ENCODE data around the gene NETO1.

Gene NETO1

GRCh38 chr18:72840109-72840508 lies 27.7 kb downstream of the NETO1 start:
- no peak for DNase-seq

GRCh38 chr18:72834731-72835130 lies 33.1 kb downstream of the NETO1 start:
- no peak for DNase-seq

- no peak for DNase-seq
Observed at GRCh38 chr18:72833471-72833870, 34.3 kb downstream of the NETO1 start.

DNA sequence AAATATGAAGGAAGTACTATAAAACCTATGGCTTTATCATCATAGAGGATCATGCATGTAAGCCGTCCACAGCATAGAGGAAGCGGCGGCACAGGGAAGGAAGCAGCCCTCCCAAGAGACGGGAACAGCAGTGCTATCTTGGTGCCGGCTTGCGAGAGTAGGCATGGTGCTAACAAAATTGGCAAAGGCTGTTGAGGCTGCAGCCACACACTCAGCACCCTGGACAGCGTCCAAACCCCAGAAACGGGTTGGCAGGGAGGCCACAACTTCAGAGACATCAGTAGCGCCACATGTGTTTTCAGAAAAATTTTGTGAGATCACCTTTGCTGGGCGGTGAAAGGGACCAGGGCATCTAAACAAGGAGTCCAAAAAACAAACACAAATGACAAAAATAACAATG lies 37.7 kb downstream of the NETO1 start:
- DNase-seq = no peak

- no peak for DNase-seq
Observed at GRCh38 chr18:72828601-72829000, 39.2 kb downstream of the NETO1 start.

DNA sequence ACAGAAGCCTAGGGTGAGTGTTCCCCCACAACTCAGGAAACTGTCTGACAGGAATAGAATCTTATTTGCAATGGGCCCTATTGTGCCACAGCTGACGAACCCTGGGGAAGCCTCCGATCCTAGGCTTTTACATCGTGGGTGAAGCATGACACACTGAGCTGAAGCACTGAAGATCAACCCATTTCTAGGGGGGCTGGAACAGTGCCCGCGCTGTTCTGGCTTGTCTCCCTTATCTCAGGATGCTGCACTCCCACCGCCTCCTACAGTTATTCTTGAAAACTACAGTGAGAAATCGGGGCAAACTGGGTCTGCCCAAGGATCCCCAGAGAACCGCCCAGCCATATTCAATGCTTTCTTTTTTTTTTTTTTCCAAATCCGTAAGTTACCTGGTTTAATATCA lies 41.1 kb downstream of the NETO1 start:
- DNase-seq = no peak

DNA sequence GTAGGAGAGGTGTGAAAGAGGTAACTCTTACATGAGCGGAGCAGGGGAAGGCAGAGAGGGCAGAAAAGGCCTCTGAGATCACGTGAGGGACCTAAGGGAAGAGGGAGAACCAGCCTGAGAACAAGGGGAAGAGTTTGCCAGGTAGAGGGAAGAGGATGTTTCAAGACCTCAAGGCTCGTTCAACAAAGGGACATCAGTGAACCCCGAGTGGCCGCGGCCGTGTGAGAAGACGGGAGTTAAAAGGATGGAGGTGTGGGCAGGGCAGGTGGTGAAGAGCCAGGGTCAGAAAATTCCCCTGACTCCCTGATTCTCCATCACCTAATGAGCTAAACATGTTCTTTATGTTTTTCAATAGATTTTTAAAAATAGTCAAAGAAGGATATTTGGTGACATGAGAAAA lies 44.4 kb downstream of the NETO1 start:
- DNase-seq = no peak

GRCh38 chr18:72822202-72822601 lies 45.6 kb downstream of the NETO1 start:
- no peak for DNase-seq

DNA sequence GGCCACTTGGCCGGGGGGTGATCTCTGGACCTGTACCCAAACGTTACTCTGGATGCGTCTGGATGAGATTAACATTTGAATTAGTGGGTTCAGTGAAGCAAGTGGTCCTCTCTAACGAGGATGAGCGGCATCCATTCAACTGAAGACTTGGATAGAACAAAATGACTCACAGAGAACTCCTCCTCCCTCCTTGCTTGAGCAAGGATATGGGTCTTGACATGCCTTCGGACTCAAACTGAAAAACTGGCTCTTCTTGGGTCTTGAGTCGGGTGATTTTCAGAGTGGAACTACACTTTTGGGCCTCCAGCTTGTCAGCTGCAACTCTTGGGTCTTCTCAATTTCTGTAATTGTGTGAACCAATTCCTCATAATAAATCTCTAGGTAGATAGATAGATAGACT lies 47.2 kb downstream of the NETO1 start:
- DNase-seq = no peak

- no peak for DNase-seq
Observed at GRCh38 chr18:72819050-72819449, 48.7 kb downstream of the NETO1 start.

- no peak for DNase-seq
Observed at GRCh38 chr18:72811047-72811446, 56.7 kb downstream of the NETO1 start.

DNA sequence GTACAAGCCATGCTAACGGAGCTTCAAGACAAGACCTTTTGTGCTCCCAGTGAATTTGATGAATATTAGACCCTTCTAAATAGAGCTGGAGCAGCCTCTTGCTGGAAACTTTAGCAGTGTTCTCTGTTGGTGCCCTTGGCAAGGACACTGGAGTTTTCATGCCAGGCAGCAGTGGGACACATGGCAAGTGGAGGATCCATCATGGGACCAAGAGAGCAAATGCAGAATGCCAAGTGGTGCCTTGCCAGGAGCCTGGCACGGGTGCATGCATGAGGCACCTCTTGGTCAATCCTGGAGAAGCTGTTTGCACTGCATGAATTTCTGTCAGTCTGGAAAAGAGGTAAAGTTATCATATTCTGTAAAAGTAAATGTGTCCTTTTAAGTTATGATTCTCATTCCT lies 59.1 kb downstream of the NETO1 start:
- no peak for DNase-seq

- DNase-seq = no peak
Observed at GRCh38 chr18:72799106-72799505, 68.7 kb downstream of the NETO1 start.

DNA sequence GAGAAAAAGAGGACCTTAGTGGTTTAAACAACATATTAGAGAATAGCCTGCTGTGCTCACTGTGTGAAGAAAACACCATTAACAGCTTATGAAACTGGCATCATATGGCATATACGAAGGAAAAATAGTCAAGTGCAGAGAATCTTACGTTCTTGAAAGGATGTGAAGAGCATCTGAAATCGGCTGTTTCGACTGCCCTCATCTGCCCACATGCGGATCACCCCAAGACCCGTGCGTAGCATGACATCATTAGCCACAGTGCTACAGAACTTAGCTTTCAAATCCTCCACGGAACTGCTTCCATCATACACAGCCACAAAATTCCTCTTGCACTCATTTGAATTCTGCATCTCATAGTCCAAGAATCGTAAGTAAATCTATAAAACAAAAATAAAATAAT lies 84.3 kb downstream of the NETO1 start:
- DNase-seq = no peak

- no peak for DNase-seq
Observed at GRCh38 chr18:72774914-72775313, 92.9 kb downstream of the NETO1 start.

DNA sequence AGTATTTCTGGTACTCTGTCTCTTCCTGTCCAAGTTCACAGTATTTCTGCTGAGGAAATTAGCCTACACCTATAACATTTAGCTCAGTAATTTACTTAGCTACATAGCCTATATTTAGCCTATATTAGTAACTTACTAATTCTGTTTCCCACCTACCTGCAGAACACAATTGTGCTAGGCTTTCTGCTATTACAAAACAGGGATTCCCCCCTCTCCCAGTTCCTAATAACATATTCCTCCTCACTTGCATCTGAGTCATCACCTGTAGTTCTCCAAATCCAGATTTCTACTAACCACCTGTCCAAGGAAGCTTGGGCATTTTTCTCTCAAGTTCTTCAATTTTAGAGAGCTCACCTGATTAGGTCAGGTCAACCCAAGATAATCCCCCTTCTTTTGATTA lies 94.9 kb downstream of the NETO1 start:
- no peak for DNase-seq

GRCh38 chr18:72768681-72769229 lies 99.0 kb downstream of the NETO1 start:
- DNase-seq = no peak

DNA sequence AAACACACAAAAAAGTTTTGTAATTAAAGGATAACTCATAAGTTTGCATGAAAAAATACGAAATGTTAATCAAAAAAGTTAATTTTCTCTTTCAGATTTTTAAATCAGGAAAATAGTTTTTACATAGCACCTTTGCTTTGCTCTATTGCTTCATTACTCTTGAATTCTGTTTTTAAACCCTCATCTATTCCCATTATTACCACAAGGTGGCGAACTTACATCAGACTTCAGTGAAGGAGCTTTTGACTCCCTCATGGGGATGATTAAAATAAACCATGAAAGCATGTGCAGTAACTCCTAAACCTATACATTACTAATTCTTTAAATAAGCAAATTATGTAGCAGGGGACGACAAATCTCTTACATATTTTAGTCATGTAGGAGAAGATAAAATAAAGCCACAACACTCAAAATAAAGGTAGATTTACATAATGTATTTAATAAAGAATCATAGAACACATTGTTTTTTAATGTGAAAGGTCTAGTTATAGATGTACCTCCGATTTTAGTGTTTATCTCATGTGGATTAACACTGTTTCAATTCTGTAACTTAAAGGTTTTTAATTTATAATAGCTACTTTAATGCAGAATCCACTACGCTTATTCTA lies 105.2 kb downstream of the NETO1 start:
- DNase-seq = peak; percentile 13

- no peak for DNase-seq
Observed at GRCh38 chr18:72752220-72752619, 115.6 kb downstream of the NETO1 start.

DNA sequence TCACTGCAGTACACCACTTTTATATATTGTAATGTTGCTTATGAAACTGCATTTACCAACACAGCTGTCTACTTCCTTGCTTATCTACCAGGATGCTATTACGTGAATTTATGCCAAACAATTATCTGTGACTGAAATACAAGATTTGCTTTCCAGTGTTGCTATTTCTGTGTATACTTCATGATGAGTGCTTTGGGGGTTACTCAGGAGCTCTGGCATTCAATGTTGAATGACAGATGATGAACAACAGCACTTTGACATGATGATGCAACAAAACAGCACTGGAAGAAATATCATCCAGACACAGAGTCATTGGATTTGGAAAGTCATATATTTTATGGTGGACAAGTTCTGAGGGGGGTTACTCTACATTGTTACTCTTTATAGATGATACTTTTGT lies 125.8 kb downstream of the NETO1 start:
- no peak for DNase-seq

GRCh38 chr18:72738136-72738535 lies 129.7 kb downstream of the NETO1 start:
- no peak for DNase-seq

- DNase-seq = no peak
Observed at GRCh38 chr18:72727776-72728175, 140.0 kb downstream of the NETO1 start.

- no peak for DNase-seq
Observed at GRCh38 chr18:72727038-72727655, 140.6 kb downstream of the NETO1 start.

DNA sequence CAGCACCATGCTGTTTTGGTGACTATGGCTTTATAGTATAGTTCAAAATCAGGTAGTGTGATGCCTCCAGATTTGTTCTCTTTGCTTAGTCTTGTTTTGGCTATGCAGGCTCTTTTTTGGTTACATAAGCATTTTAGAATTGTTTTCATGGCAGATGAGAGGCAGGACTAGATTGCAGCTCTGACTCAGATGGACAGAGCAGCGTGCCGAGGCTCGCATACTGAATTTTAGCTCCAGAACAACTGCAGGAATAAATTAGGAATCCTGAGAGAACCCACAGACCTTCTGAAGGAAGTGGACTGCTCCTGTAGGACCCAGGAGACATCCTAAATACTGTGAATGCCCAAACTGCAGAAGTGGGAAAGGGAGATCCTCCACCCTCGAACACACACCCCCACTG lies 141.6 kb downstream of the NETO1 start:
- DNase-seq = no peak

GRCh38 chr18:72721330-72721729 lies 146.5 kb downstream of the NETO1 start:
- no peak for DNase-seq

All from CD4-positive, alpha-beta T cell treated with Interleukin-21 for 1 hour (primary cell).